ENCODE results near the gene ZMPSTE24.

The ZMPSTE24 gene

DNA sequence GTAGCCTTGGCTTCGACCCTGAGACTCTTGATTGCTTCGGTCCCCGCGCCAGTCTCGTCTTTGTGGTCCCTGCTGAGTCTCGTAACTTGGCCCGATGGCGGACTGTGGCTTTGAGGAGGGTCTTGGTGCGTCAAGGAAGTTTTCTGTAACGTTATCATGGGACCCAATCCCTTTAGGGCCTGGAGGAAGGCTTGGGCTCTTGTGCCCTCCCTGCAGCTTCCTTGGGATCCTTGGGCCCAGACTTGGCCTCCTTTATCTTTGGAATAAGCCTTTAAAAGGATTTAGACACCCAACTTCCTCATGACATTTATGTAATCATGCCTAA, 371 bp downstream of the ZMPSTE24 start:
- DNase-seq = peak in 2 of 58 donors; percentile 43 to 51

- no peak for DNase-seq
Measured at GRCh38 chr1:40264354-40264781, 6.3 kb downstream of the ZMPSTE24 start.

DNA sequence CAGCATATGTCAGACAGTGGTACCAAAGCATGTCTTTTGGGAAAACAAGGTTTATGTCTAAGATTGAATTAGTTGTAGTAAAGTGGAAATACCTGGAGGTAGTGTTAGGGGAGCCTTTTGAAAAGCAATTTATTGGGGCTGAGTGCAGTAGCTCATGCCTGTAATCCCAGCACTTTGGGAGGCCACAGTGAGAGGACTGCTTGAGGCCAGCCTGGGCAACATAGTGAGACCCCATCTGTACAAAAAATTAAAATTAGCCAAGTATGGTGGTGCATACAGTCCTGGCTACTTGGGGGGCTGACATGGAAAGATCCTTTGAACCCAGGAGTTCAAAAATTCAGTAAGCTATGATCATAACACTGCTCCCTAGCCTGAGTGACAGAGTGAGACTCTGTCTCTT, 7.3 kb downstream of the ZMPSTE24 start:
- no peak for DNase-seq

DNA sequence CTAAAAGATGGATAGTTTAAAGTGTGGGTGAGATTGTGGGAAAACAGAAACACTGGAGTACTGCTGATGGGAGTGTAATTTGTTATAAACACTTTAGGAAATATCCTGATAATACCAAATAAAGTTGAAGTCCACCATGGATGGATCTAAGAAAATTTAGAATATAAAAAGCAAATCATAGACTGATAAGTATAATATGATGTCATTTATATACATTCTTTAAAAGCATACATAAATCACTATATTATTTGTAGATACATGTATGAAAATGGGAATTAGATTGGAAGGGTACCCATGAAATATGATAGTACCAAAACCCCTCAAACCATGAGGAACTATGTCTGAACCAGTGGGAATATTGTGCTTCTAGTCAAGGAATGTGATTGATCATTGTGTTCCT, 7.9 kb downstream of the ZMPSTE24 start:
- no peak for DNase-seq

GRCh38 chr1:40266786-40267535, 8.9 kb downstream of the ZMPSTE24 start:
- DNase-seq = no peak

GRCh38 chr1:40267767-40268187, 9.7 kb downstream of the ZMPSTE24 start:
- no peak for DNase-seq

- no peak for DNase-seq
Measured at GRCh38 chr1:40268211-40268610, 10.2 kb downstream of the ZMPSTE24 start.

GRCh38 chr1:40270152-40270834, 12.3 kb downstream of the ZMPSTE24 start:
- no peak for DNase-seq

DNA sequence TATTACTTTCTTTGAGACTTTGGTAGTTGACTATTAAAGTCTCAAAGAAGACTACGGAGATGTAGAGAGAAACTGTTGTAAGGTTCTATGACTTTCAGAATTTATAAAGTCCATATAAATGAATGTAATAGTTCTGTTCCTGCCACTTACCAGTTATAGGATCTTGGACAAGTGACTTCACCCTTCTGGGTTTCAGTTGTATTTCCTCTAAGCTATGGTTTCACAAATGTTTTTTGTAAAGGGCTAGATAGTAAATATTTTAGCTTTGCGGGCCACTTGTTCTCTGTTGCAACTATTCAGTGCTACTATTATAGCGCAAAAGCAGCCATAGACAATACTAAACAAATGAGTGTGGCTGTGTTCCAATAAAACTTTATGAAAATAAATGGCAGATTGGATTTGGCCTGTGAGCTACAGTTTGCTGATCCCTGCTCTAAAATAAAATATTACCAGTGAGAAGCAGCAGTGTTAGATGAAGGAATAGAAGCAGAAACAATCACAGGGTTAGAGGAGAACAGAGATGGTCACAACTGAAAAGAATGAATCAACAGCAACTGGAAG, 14.7 kb downstream of the ZMPSTE24 start:
- DNase-seq = no peak

DNA sequence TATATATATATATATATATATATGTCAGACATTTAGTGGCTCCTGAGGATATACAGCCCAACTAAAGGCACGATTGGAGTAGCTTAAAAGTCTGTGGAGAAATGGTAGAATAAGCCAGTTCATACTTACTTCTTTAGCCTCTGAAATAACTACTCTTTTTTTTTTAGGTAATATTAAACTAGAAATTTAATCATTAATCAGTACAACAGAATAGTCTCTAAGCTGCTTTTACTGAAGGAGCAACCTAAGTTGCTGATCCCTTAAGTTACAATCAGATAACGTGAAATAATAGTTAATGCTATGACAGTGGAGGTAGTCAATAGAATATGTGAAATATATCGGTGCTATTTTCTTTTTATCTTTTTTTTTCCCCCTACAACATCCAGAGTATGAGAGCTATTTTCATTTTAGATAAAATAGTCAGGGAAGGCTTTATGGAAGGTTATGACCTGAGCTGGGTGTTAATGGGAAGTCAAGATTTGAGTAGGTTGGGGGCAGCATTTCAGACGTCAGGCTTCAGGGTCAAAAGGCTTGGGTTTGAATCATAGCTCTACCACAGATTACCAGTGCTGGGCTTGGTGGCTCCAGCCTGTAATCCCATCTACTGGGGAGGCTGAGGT, 15.6 kb downstream of the ZMPSTE24 start:
- DNase-seq = no peak

GRCh38 chr1:40274331-40274730, 16.3 kb downstream of the ZMPSTE24 start:
- DNase-seq = no peak

- DNase-seq = no peak
Measured at GRCh38 chr1:40276122-40276521, 18.1 kb downstream of the ZMPSTE24 start.

- no peak for DNase-seq
Measured at GRCh38 chr1:40281853-40282252, 23.8 kb downstream of the ZMPSTE24 start.

DNA sequence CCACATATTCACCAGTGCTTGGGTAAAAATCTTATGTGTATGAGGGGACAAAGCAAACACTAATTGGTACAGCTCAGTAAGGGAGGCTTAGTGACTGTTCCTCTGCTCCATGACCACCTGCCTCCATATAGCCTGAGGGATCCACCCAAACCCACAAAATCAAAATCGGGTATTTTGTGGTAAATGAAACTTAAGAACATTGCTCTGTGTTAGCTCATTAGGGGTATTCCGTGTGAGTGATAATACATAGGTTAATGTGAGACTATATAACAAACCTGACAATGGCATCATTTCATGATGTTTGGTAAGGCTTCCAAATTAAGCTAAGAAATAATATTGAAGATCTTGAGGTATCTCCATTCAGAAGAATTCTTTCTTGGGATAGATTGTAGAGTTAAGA, 33.3 kb downstream of the ZMPSTE24 start:
- DNase-seq = no peak

DNA sequence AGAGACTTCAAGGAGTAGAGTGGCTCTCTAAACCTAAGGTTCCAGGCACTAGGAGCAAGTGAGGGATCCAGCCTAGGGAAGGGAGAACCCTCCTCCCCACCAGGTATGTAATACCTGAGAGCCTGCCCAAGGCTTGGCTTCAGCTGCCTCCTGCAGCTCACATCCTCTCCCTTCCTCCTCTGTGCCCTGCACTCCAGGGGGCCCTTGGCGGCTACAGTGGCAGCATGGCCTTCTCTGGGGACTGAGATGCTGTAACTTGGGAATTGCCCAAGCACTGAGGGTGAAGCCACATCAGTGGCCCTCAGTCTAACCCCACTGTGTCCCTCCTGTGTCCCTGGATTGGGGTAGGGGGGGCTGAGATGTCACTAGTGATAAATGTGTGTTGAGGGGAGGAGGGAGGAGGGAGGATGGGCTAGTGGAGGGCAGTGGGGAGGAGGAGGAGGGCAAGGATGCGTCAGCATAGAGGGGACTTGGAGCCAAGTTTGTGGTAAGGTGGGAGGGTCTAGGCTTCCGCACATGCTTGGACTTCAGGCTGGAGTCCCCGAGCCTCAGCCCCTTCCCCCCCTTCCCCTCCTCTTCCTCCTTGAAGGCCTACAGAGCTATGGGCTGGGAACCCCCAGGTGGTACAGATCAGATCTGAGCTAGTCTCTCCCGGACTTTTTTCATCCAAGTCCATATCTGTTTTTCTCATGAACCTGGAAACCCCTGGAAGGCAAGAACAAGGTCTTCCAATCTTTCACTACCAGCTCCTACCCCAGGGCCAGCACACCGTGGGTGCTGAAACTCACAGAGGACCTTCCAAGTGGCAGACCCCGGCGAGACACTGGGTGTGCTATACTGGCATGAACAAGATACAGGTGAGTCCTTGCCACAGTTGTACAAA, 41.6 kb downstream of the ZMPSTE24 start:
- no peak for DNase-seq

- no peak for DNase-seq
Measured at GRCh38 chr1:40300249-40300567, 42.2 kb downstream of the ZMPSTE24 start.

DNA sequence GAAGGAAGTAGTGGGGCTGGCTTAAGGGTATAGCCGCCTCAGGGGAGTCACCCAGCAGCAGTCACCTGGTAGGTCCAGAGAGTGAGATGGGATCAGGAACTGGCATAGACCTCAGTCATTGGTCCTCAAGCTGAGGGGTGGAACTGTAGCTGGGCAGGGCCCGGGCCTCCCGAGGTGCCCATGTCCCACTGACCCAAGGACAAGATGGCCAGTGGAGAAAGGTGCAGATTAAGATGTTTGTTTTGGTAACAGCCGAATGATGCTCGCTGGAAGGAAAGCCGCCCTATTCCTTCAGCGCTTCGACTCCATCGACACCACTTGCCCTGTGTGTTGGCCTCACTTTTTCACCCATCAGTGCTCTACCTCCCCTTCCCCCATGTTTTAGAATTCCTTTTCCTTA, 42.6 kb downstream of the ZMPSTE24 start:
- DNase-seq = no peak

GRCh38 chr1:40301066-40301465, 43.0 kb downstream of the ZMPSTE24 start:
- no peak for DNase-seq

DNA sequence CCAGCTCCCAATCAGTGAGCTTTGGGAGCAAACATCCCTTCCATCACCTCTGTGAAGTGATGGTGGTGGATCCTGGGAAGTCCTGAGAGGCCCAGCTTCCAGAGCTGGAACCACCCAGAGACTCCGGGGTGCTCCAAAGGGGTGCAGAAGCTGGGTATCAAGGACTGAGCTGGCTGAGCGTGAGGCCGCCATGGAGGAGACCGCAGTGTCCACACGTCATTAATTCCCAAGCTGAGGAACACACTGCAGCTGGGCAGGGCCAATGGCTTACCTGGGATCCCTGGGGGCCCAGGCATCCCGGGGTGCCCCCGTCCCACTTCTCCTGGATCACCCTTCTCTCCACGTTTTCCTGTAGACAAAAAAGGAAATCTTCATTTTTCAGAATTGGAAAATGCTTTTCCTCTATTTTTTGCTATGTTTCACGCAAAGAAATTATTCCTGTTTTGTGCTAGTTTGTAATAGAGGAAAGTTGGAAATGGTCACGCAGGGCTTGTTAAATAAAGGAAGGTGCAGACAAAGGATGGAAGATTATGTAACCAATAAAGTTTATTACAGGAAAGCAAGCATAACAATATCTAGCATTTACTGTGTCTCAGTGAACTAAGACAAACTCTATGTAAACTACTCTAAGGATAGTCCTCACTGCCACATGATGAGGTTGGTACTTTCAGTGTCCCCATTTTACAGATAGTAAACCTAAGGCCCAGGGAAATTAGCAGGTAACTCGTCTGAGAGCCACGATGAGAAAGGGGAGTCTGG, 43.7 kb downstream of the ZMPSTE24 start:
- DNase-seq = no peak

DNA sequence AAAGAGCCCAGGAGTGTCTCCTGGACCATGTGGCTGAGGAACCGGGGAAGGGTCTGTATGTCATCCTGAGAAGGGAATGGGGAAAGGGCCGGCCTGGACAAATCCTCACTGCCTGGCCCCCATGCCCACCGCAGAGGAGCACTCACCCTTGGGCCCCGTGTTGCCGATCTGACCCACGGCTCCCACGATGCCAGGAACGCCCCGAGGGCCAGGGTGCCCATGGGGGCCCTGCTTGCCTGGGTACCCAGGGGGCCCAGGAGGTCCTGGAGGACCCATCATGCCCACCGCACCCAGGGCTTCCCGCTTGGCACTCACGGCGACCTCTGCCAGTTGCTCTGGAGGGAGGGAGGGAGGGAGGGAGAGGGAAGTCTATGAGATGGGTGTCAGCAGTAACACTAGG, 44.4 kb downstream of the ZMPSTE24 start:
- no peak for DNase-seq

All from anterior cingulate cortex (tissue), 58 donors.